DMS114 treated with DMSO at 0.1 percent for 48 hours (cell line): Measurements from ENCODE around the gene ANKRD6.

ENCODE experiments used
- DNase-seq: peaks from one replicate; lab custom pipeline; 2025; ENCODE audit not compliant: unreplicated experiment; lab: John Stamatoyannopoulos, UW

The ANKRD6 gene

DNA sequence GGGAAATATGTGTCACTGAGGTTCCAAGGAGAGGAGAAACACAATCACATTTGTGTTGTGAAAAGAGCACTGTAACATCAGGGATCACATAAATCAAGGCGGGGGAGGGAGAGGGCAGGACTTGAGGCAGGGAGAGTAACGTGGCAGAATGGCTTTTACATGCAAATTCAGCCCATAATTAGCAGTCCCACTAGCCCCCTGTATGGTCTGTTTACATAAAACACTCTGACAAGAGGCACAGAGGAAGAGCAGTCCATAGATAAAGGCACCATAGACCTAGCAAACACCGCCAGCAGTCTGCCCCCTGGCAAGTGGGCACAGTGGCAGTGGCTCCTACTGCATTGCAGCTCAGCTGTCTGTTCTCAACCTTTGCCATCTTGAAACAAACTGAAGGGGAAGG, 122.9 kb downstream of the ANKRD6 start:
- no peak for DNase-seq

GRCh38 chr6:89559487-89559886, 126.5 kb downstream of the ANKRD6 start:
- no peak for DNase-seq

GRCh38 chr6:89562093-89562973, 129.4 kb downstream of the ANKRD6 start:
- DNase-seq = no peak

GRCh38 chr6:89563866-89564265, 130.9 kb downstream of the ANKRD6 start:
- no peak for DNase-seq

DNA sequence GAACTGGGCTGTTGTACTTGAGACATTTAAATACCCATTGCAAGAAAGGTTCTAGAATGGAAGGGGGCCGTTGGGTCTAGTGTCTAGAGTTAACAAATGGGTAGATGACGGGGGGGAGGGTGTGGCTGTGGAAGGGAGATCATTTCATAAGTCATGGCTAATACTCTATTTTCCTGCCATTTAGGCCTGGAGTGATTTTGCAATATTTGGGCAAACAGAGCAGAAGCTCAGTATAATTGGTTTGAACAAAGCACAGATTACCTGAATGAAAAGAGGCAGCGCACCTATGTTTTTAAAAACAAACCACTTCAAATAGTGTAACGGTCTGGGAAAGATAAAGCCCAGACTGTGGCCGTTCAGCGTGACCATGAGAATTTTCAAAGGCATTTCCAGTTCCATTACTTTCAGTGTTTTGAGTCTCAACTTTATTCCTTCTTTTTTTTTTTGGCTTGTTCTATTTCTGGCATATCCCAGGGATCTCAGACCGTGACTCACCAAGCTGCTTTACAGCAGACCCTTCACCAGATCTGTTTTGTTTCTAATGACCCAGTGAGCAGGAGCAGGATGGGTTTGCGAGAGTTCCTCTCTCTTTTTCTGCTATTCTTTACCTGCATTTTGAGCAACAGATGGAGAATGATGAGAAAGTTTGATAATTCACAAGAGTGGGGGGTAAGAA, 131.9 kb downstream of the ANKRD6 start:
- DNase-seq = no peak

GRCh38 chr6:89566008-89566800, 133.3 kb downstream of the ANKRD6 start:
- DNase-seq = no peak

GRCh38 chr6:89566930-89567629, 134.1 kb downstream of the ANKRD6 start:
- no peak for DNase-seq

DNA sequence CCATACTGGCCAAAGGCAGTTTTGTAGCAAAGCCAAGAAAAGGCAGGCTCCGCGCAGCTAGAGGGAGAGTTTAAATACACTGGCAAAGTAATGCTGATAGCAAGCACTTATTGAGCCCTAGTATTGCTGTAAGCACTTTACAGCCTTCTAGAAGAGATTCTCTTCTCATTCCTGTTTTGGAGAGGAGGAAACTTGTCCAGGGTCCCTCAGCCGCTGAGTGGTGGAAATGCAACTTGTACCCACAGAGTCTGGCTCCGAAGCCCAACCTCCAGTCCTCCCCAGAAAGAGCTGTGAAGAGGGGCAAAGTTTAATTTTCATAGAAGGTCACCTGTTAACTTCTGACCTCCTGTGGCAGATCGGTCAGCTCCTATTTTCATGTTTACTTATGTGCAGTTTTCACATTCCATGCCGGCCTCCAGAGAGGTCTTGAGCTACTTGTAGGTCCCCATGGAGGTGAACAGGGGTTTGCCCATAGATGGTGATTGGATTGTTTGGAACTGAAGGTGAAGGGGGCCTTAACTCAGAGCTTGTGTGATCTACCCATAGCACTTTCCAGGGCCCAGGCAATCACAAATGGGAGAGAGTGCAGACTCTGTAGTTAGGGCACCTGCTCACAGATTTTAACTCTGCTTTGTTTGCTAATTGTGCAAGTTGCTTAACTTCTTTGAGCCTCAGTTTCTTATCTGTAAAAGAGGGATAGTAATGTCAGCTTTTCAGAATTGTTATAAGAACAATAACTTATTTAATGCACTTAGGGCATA, 134.9 kb downstream of the ANKRD6 start:
- DNase-seq = no peak

GRCh38 chr6:89574910-89575561, 142.1 kb downstream of the ANKRD6 start:
- no peak for DNase-seq

- no peak for DNase-seq
These were observed 142.6 kb downstream of the ANKRD6 start for GRCh38 chr6:89575562-89575960.

- DNase-seq = no peak
These were observed 148.2 kb downstream of the ANKRD6 start for GRCh38 chr6:89580997-89581666.

GRCh38 chr6:89581689-89582088, 148.7 kb downstream of the ANKRD6 start:
- no peak for DNase-seq

DNA sequence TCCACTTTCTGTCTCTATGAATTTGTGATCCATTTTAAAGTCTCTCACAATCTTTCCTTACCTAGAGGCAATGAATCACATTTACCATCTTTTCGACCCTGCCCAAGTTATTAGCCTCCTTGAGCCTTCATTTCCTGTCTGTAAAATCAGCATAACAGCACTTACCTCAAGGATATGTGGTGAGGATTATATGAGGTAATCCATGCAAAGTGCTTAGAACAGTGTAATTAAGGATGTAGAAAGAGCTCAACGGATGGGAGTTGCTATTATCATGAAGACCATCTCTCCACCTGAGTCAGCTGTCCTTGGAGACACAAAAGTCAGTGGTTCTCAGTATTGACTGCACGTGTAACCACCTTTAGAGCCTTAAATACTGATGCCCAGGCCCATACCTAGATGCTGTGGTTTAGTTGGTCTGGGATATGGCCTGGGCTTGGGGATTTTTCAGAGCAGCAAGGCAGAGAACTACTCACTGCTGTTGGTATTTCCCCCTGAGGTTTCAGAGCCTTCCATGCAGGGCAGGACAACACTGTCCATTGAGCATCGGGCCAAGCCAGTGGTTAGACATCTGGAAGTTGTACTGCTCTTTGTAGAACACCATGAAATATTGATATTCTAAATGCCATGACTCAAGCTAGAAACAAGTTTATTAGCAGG, 149.8 kb downstream of the ANKRD6 start:
- DNase-seq = no peak

DNA sequence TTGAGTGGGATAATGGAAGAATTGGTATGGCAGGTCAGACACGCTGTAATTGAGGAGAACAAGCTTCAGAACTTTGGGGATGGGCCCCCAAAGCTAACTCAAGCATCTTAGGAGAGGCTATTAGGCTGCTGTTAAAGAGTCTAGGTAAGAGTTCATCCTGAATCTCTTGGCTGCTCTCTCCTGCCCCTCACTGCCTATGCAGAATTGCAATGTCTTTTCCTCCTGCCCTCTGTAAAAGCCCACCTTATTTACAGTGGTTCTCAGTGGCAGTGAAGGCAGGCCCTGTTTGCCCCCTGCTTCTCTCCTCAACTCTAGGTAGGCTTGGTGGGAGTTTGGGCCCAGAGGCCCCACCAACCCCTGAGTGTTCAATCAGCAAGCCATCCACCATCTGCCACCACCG, 150.6 kb downstream of the ANKRD6 start:
- DNase-seq = no peak

DNA sequence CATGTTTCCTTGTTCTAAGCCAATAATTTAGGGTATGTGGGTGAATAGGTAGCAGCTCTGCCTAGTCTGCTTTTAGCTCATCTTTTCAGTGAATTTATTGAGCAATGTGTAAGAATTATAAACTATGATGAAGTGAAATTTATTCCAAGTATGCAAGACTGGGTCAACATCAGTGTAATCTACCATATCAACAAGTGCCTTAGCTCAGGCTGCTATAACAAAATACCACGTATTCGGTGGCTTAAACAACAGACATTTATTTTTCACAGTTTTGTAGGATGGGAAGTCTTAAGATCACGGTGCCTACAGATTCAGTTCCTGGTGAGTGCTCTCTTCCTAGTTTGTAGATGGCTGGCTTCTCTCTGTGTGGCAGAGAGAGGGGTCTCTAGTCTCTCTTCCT, 151.6 kb downstream of the ANKRD6 start:
- DNase-seq = no peak

- DNase-seq = no peak
These were observed 152.2 kb downstream of the ANKRD6 start for GRCh38 chr6:89585154-89585553.

GRCh38 chr6:89589297-89590025, 156.5 kb downstream of the ANKRD6 start:
- no peak for DNase-seq

GRCh38 chr6:89590133-89590532, 157.2 kb downstream of the ANKRD6 start:
- no peak for DNase-seq
